A549 (cell line): ENCODE results near the gene RPH3AL. TPM values are rescaled to one million over a fixed set of nuclear protein-coding genes. Genes with fewer than 3 reads are reported as not detected.

Experiments used
- ATAC-seq, 2 experiments: fragments of 200-7000 bp in 1 of 2; fragments of >200 bp in 1 of 2; cut with Nextera tagmentation in 1 of 2; cut with Tn5 transposase in 1 of 2; 3 replicates each; pipeline versions ENCODE4 v1.8.0 to v1.9.1; 2018 to 2020; ENCODE audit warnings: mild to moderate bottlenecking in 1 of 2, moderate library complexity in 1 of 2
- CTCF ChIA-PET: fragments of 300-600 bp; sonication (Branson Sonifier 250); formaldehyde crosslinking; extraction: SDS; loops from one replicate; lab custom pipeline; 2021; ENCODE audit warnings: antibody characterized with exemption, inconsistent platforms; lab: Yijun Ruan, JAX
- POLR2A ChIA-PET: fragments of 350-600 bp; formaldehyde crosslinking; extraction: SDS; loops from one replicate; lab custom pipeline; 2021; ENCODE audit warnings: antibody characterized with exemption, inconsistent platforms; lab: Yijun Ruan, JAX
- DNase-seq, 2 experiments: peaks; one replicate each; pipeline versions ENCODE4 v3.0.0 to v3.0.0-alpha.2; 2011 to 2016; ENCODE audit warnings: low read depth in 1 of 2, low spot score in 1 of 2
- FAIRE-seq: peaks from 2 replicates; lab custom pipeline; 2011; peaks lifted over from hg19 to GRCh38; lab: Jason Lieb, UNC
- H3K27ac ChIP-seq, 2 experiments: fragments of >200 bp; sonication (Bioruptor Twin); formaldehyde crosslinking; 3 replicates each; pipeline ENCODE4 v1.5.1; 2016 to 2017
- H3K4me1 ChIP-seq: fragments of >200 bp; sonication (Bioruptor Twin); formaldehyde crosslinking; 3 replicates; pipeline ENCODE4 v1.6.1; 2016
- H3K4me2 ChIP-seq: fragments of >200 bp; sonication (Bioruptor Twin); formaldehyde crosslinking; 3 replicates; pipeline ENCODE4 v1.6.1; 2016
- H3K4me3 ChIP-seq: fragments of >200 bp; sonication (Bioruptor Twin); formaldehyde crosslinking; 3 replicates; pipeline ENCODE4 v1.5.1; 2016
- H3K9me3 ChIP-seq: fragments of >200 bp; sonication (Bioruptor Twin); formaldehyde crosslinking; 3 replicates; pipeline ENCODE4 v1.6.1; 2016
- BHLHE40 ChIP-seq: IDR thresholded peaks from 2 replicates; pipeline ENCODE4 v1.6.1; 2012; ENCODE audit warnings: low read depth, low read length, inconsistent platforms
- E2F6 ChIP-seq: IDR thresholded peaks from 2 replicates; pipeline ENCODE4 v1.6.1; 2012; ENCODE audit warnings: low read depth, borderline replicate concordance
- EHF ChIP-seq: fragments of 250-450 bp; sonication (Bioruptor Pico); IDR thresholded peaks from 2 replicates; pipeline ENCODE4 v1.5.0; 2020; ENCODE audit warnings: mild to moderate bottlenecking
- FOSB ChIP-seq: fragments of 250-450 bp; sonication (Bioruptor Pico); IDR thresholded peaks from 2 replicates; pipeline ENCODE4 v1.5.0; 2020; ENCODE audit warnings: mild to moderate bottlenecking, moderate library complexity
- HEYL ChIP-seq: fragments of 250-450 bp; sonication (Bioruptor Pico); IDR thresholded peaks from 2 replicates; pipeline ENCODE4 v1.8.0; 2021; ENCODE audit warnings: mild to moderate bottlenecking, moderate library complexity
- KDM1A ChIP-seq: fragments of 200-600 bp; sonication (generic); IDR thresholded peaks from 2 replicates; pipeline ENCODE4 v1.6.1; 2016; ENCODE audit warnings: low read depth, mild to moderate bottlenecking
- KDM5A ChIP-seq: fragments of 200-600 bp; sonication (generic); IDR thresholded peaks from 2 replicates; pipeline ENCODE4 v1.6.1; 2016; ENCODE audit warnings: antibody characterized with exemption, mild to moderate bottlenecking
- MAX ChIP-seq: IDR thresholded peaks from 2 replicates; pipeline ENCODE4 v1.6.1; 2012
- PBX3 ChIP-seq: IDR thresholded peaks from 2 replicates; pipeline ENCODE4 v1.6.1; 2012
- PHF8 ChIP-seq: fragments of 200-600 bp; sonication (generic); IDR thresholded peaks from 2 replicates; pipeline ENCODE4 v1.6.1; 2016; ENCODE audit warnings: low read depth, mild to moderate bottlenecking, antibody characterized with exemption, moderate library complexity, borderline replicate concordance
- POLR2A ChIP-seq: IDR thresholded peaks from 2 replicates; pipeline ENCODE4 v1.6.1; 2012; ENCODE audit warnings: mild to moderate bottlenecking, low read length
- POLR2AphosphoS2 ChIP-seq: conservative IDR thresholded peaks from 2 replicates; pipeline ENCODE4 v1.6.1; 2012; ENCODE audit warnings: low read length, improper control_type of control experiment, inconsistent platforms
- RAD21 ChIP-seq, 2 experiments: fragments of >200 bp in 1 of 2; sonication (Bioruptor Twin) in 1 of 2; formaldehyde crosslinking in 1 of 2; IDR thresholded peaks in 1 of 2; conservative IDR thresholded peaks in 1 of 2; 2 replicates in 1 of 2; 3 replicates in 1 of 2; pipeline ENCODE4 v1.6.1; 2012 to 2018; ENCODE audit warnings: inconsistent platforms in 1 of 2
- RARB ChIP-seq: fragments of 250-450 bp; sonication (Bioruptor Pico); IDR thresholded peaks from 2 replicates; pipeline ENCODE4 v1.8.0; 2021; ENCODE audit warnings: mild to moderate bottlenecking, moderate library complexity
- REST ChIP-seq: fragments of 200-600 bp; sonication (generic); IDR thresholded peaks from 2 replicates; pipeline ENCODE4 v1.6.1; 2016; ENCODE audit warnings: antibody characterized with exemption, mild to moderate bottlenecking, moderate library complexity
- RNF2 ChIP-seq: fragments of 200-600 bp; sonication (generic); IDR thresholded peaks from 2 replicates; pipeline ENCODE4 v1.6.1; 2016; ENCODE audit warnings: low read depth, mild to moderate bottlenecking, antibody characterized with exemption, moderate library complexity, borderline replicate concordance
- TFCP2L1 ChIP-seq: fragments of 250-450 bp; sonication (Bioruptor Pico); IDR thresholded peaks from 2 replicates; pipeline ENCODE4 v1.5.0; 2021; ENCODE audit warnings: mild to moderate bottlenecking
- ZNF302 ChIP-seq: fragments of 250-450 bp; sonication (Bioruptor Pico); IDR thresholded peaks from 2 replicates; pipeline ENCODE4 v1.9.0; 2021; ENCODE audit warnings: inconsistent platforms, mild to moderate bottlenecking, moderate library complexity
- ZSCAN20 ChIP-seq: fragments of 250-450 bp; sonication (Bioruptor Pico); IDR thresholded peaks from 2 replicates; pipeline ENCODE4 v1.8.0; 2022; ENCODE audit warnings: mild to moderate bottlenecking, moderate library complexity
- WGBS: methylation state at CpG from one replicate; pipeline ENCODE4 v1.1.6; 2017; ENCODE audit errors: missing lambda C conversion rate; 5-methylcytosine and 5-hydroxymethylcytosine counted together
- polyA plus RNA-seq, 4 experiments: library from polyadenylated mRNA; depleted of rRNA in 3 of 4; stranded (reverse); fragments of >200 nt; fragmentation: RNase III in 1 of 4; extraction: RNeasy Plus Mini Kit Qiagen cat#74134 plus additional on column Dnase treatment in 1 of 4; gene quantifications; 2 replicates in 3 of 4; 3 replicates in 1 of 4; pipeline ENCODE4 v1.2.3, GENCODE V29; 2011 to 2017
- TF ChIP-seq, protein P1 (sequence below): fragments of >200 bp; sonication (Bioruptor Twin); formaldehyde crosslinking; IDR thresholded peaks from 2 replicates; pipeline ENCODE4 v1.6.1; 2016
- TF ChIP-seq, protein P2 (sequence below): fragments of 250-450 bp; sonication (Bioruptor Pico); IDR thresholded peaks from 2 replicates; pipeline ENCODE4 v1.5.0; 2021; ENCODE audit warnings: mild to moderate bottlenecking, moderate library complexity, borderline replicate concordance
- TF ChIP-seq, protein P3 (sequence below): fragments of 450-650 bp; IDR thresholded peaks from 2 replicates; pipeline ENCODE4 v1.6.1; 2014; ENCODE audit warnings: antibody characterized with exemption
- TF ChIP-seq, protein P4 (sequence below): fragments of >200 bp; sonication (Bioruptor Twin); formaldehyde crosslinking; IDR thresholded peaks from 3 replicates; pipeline ENCODE4 v1.6.1; 2016
- TF ChIP-seq, protein P5 (sequence below): fragments of >200 bp; sonication (Bioruptor Twin); formaldehyde crosslinking; IDR thresholded peaks from 3 replicates; pipeline ENCODE4 v1.5.1; 2016

RPH3AL gene
- polyA plus RNA-seq, 2 of the 4 experiments (the other 2 are of a cell fraction) = 23.3 to 31.1 TPM

DNA sequence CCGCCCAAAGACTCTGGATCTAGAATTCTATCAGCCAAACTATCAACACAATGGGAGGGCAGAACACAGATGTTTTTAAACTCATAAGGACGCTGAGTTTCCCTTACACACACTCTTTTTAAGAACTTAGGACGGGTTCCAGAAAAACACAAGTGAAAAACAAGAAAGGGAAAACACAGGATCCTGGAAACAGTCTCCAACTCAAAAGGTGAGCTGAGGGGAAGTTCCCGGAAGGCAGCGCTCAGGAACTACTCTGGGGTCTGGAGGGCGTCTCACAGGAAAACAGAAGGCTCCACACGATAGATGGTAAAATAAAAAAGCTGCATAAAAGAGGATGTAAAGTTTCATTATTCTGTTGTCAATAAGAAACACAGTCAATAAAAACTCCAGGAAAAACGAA lies 91.0 kb downstream of the RPH3AL start:
- no peak overlapping the region for H3K27ac ChIP-seq
- no peaks in the 10 kb centered on the region for H3K4me1 ChIP-seq
- 78% methylated on average over 8 of the region's 8 CpGs for WGBS
- TF ChIP-seq, protein P1, sequence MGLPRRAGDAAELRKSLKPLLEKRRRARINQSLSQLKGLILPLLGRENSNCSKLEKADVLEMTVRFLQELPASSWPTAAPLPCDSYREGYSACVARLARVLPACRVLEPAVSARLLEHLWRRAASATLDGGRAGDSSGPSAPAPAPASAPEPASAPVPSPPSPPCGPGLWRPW = no peak
- TF ChIP-seq TFCP2L1 (no peak), ZNF302 (CRISPR knock-in tag) (no peak), KDM5A (no peak), ZSCAN20 (CRISPR knock-in tag) (no peak), PHF8 (no peak), KDM1A (no peak), HEYL (CRISPR knock-in tag) (no peak), FOSB (CRISPR knock-in tag) (no peak), MAX (no peak), RAD21 (conservative IDR thresholded peaks at IDR 0.05 in 1 of 2, IDR thresholded peaks at IDR 0.05 in 1 of 2) (no peak), BHLHE40 (no peak), EHF (no peak)
- TF ChIP-seq, protein P2, sequence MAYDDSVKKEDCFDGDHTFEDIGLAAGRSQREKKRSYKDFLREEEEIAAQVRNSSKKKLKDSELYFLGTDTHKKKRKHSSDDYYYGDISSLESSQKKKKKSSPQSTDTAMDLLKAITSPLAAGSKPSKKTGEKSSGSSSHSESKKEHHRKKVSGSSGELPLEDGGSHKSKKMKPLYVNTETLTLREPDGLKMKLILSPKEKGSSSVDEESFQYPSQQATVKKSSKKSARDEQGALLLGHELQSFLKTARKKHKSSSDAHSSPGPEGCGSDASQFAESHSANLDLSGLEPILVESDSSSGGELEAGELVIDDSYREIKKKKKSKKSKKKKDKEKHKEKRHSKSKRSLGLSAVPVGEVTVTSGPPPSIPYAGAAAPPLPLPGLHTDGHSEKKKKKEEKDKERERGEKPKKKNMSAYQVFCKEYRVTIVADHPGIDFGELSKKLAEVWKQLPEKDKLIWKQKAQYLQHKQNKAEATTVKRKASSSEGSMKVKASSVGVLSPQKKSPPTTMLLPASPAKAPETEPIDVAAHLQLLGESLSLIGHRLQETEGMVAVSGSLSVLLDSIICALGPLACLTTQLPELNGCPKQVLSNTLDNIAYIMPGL = no peak
- TF ChIP-seq, protein P3, sequence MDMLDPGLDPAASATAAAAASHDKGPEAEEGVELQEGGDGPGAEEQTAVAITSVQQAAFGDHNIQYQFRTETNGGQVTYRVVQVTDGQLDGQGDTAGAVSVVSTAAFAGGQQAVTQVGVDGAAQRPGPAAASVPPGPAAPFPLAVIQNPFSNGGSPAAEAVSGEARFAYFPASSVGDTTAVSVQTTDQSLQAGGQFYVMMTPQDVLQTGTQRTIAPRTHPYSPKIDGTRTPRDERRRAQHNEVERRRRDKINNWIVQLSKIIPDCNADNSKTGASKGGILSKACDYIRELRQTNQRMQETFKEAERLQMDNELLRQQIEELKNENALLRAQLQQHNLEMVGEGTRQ = no peak
- TF ChIP-seq, protein P4, sequence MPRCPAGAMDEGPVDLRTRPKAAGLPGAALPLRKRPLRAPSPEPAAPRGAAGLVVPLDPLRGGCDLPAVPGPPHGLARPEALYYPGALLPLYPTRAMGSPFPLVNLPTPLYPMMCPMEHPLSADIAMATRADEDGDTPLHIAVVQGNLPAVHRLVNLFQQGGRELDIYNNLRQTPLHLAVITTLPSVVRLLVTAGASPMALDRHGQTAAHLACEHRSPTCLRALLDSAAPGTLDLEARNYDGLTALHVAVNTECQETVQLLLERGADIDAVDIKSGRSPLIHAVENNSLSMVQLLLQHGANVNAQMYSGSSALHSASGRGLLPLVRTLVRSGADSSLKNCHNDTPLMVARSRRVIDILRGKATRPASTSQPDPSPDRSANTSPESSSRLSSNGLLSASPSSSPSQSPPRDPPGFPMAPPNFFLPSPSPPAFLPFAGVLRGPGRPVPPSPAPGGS = no peak
- H3K4me3 ChIP-seq = no peak overlapping the region
- DNase-seq (no peak), FAIRE-seq (peak; percentile 73), ATAC-seq (no peak)
- ChIA-PET POLR2A (no interaction called here), CTCF (interaction anchor here (1.1 to 2.1 kb wide), 2 partner anchors 12 to 15 kb away, joined by 4 to 7 read pairs; no protein-coding TSS in a partner anchor)
- no peaks in the 10 kb centered on the region for H3K9me3 ChIP-seq
- H3K4me2 ChIP-seq = no peak overlapping the region

DNA sequence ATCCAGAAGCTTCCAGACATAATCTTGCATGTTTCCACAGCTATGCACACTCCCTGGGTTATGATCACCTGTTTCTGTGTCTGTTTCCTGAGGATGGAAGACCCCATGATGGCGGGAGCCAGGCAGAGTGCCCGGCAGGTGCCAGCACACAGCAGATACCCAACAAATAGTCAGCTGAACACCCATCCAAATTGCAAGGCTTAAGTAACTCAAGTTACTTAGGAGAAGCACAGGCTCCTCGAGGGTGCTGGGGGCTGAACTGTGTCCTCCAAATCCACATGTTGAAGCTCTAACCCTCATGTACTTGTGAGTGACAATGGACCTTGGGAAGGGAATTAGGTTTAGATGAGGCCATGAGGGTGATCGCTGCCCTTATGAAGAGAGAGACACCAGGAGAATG lies 91.7 kb downstream of the RPH3AL start:
- no peak overlapping the region for H3K4me3 ChIP-seq
- no peak for FAIRE-seq
- ATAC-seq = no peak
- H3K9me3 ChIP-seq = no peaks in the 10 kb centered on the region
- no peaks in the 10 kb centered on the region for H3K4me1 ChIP-seq
- DNase-seq = no peak
- ChIA-PET CTCF (interaction anchor here (1.1 to 1.3 kb wide), 3 partner anchors 9 to 15 kb away, joined by 4 to 5 read pairs (median 4); no protein-coding TSS in a partner anchor), POLR2A (no interaction called here)
- H3K27ac ChIP-seq = no peak overlapping the region
- no peak overlapping the region for H3K4me2 ChIP-seq
- TF ChIP-seq REST (no peak), POLR2A (no peak), ZNF302 (CRISPR knock-in tag) (no peak), RARB (CRISPR knock-in tag) (no peak), RNF2 (no peak), E2F6 (no peak), PBX3 (no peak), POLR2AphosphoS2 (no peak)
- TF ChIP-seq, protein P5, sequence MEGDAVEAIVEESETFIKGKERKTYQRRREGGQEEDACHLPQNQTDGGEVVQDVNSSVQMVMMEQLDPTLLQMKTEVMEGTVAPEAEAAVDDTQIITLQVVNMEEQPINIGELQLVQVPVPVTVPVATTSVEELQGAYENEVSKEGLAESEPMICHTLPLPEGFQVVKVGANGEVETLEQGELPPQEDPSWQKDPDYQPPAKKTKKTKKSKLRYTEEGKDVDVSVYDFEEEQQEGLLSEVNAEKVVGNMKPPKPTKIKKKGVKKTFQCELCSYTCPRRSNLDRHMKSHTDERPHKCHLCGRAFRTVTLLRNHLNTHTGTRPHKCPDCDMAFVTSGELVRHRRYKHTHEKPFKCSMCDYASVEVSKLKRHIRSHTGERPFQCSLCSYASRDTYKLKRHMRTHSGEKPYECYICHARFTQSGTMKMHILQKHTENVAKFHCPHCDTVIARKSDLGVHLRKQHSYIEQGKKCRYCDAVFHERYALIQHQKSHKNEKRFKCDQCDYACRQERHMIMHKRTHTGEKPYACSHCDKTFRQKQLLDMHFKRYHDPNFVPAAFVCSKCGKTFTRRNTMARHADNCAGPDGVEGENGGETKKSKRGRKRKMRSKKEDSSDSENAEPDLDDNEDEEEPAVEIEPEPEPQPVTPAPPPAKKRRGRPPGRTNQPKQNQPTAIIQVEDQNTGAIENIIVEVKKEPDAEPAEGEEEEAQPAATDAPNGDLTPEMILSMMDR = no peak
- TF ChIP-seq, protein P3 = no peak
- WGBS = 98% methylated on average over 4 of the region's 4 CpGs
